Measurements from ENCODE around the gene SULF2.

DNA sequence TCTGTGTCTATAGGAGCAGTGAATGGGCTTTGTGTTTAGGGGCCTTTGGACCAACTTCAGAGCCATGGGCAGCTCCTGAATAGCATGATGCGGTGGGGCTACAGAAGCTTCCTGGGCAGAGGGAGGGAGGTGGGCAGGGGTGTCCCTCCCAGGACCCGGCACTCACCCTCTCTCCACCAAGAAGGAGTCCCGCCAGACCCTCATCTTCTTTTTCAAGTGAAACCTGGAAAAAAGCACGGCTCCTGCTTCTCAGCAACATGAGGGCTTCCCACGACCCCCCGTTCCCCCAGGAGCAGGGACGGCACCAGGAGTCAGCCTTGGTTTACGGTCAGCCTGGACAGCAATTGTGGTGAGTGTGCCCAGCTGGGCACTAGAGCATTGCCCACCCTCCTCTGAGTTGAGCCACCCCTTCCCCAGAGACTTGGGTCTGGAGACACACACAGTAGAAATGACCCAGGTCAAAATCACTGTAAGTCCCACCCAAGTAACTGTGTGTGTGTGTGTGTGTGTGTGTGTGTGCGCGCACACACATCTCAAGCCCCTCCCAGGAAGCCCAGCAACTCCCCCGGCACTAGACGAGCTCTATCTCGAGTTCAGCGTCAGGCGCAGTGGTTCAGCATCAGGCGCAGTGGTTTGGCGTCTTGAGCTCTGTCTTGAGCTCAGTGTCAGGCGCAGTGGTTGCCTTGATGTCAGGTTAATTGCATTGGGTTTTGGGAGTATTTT is 108.2 kb downstream of the SULF2 start:
- TF ChIP-seq CTCF (IDR thresholded peaks at IDR 0.05), result no peak
- TF ChIP-seq POLR2AphosphoS5 (IDR thresholded peaks at IDR 0.05), result no peak
- no peak for TF ChIP-seq POLR2A (IDR thresholded peaks at IDR 0.05)
- no peak for TF ChIP-seq EP300 (IDR thresholded peaks at IDR 0.05)
